ENCODE data around the gene CREB3L1.

Gene CREB3L1

GRCh38 chr11:46273511-46274205, 3.8 kb upstream of the CREB3L1 start:
- no peak for DNase-seq

DNA sequence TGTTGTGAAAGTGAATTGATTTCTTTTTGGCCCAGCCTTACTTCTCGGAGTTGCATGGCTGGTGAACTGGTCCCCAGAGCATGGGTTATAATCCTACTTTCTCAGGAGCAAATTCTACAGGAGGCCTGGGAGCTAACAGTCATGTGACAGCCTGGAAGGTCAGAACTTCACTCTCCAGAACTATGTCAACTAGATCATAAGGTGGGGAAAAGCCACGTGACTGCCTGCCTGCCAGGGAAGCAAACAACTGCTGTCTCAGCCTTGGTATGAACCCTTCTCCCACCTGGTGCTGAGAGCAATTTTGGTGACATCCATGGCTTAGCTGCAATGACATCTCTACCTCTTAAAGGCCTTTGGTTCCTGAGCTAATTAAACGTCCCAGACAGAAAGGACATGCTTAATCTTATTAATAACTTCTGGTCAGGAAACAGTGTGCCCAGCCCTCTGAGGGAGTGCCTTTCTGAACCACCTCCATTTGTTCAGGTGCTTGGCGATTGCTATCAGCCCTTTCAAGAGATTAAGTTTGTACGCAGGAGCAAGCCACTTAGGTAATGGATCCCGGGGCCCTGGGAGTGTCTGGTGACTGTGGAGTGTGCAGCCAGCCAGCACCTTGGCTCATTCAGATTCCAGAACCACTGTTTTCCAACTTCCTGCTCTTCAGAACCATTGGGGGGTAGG, 1.4 kb upstream of the CREB3L1 start:
- DNase-seq = peak; percentile 49 to 53

DNA sequence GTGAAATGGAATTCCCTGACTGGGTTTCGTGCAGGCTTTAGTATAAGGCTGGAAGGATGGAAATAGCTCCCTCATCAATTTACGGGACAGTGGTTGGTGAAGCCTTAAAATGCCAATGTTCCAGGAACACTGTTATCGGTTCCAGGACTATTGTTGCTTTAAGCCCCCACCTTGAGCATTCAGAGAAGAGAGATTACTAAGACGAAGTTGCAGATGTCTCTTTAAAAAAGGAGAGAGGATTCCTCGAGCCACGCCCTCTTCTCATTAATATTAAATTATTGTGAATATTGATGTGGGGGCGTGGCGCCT, 195 bp upstream of the CREB3L1 start:
- no peak for DNase-seq

DNA sequence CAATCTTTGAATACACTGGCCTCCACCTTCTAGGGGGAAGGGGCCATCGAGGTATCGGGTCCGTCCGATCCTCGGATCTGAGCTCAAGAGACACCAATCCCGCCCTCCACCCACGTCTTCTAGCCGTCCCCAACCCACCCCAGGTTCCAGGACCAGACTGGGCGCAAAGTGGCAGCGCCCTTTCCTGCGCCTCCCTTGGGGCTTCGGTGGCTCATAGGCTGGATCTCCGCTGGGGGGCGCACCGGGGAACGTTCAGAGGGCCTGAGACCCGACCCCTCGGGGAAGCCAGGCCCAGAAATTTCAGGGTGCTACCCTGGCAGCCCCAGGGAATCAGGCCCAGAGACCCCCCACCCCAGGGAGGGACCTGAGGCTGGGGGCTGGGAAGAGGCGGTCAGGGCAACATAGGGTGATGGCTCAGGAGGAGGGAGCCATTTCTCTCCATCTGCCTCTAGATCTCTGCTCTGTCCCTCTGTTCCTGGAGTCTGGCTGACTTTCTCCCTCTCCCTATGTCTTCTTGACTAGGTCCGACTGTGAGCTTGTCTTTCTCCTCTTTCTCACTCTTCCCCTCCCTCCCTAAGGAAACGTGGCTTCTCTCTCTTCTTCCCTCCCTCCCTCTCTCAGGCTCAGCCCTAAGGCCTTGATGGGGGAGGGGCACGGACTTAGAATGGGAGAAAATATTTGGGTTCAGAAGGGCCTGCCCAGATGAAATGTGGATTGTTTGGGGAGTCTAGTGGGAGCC, 1.1 kb downstream of the CREB3L1 start:
- peak in 1 of 2 experiments; percentile 35 for DNase-seq

- no peak for DNase-seq
These were observed 2.0 kb downstream of the CREB3L1 start for GRCh38 chr11:46279126-46280099.

- no peak for DNase-seq
These were observed 3.2 kb downstream of the CREB3L1 start for GRCh38 chr11:46280706-46281105.

GRCh38 chr11:46281371-46281831, 3.9 kb downstream of the CREB3L1 start:
- no peak for DNase-seq

DNA sequence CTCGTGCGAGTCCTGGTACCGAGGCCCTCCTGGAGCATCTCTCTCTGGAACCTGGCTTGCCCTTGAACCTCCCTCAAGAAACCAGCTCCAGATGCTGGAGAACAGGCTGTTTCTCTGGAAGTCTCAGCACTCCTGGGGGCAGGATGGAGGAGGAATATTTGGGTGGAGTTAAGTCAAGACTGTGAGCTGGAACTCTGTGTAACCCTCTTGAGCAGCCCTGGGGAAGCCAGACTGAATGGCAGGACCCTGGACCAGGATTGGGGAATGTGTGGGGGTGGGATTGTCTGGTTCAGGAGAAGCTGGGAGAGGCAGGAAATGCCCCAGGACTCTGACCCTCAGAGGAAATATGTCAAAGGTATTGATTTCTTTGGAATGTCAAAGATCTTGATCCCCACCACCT, 7.7 kb downstream of the CREB3L1 start:
- DNase-seq = no peak

GRCh38 chr11:46285594-46286033, 8.2 kb downstream of the CREB3L1 start:
- DNase-seq = no peak

DNA sequence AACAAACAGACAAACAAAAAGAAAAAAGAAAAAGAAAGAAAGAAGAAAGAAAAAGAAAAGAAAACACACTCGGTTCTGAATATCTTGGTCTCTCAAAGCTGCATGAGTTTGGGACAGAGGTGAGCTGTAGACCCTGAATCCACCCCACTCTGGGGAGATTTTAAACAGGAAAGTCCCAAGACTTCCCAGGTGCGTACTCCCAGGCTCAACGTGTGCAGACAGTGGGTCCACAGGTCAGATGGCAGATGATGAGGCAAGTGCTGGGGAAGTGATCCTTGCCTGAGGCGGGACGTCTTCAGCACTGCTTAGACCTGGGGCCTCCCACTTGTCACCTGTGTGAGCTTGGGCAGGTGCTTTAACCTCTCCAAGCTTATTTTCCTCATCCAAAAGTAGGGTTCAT, 9.3 kb downstream of the CREB3L1 start:
- no peak for DNase-seq

GRCh38 chr11:46288451-46288850, 11.0 kb downstream of the CREB3L1 start:
- no peak for DNase-seq

DNA sequence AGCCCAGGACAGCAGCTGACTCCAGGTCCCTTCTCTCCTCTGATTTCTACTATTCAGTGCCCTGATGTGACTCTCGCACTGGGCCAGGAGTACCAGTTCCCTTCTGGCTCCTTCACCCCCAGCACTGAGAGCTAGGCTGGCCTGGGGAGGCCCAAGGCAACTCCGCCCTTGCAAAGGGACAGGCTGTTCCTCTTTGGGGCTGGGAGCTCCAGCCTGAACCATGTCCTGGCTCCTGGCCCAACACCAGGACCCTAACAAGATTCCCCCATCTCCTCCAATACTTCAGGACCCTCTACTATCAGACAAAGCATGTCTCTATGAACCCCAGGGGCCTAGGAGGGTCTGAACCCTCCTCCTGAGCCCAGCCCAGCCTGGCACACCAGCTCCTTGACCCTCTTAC, 12.5 kb downstream of the CREB3L1 start:
- no peak for DNase-seq

GRCh38 chr11:46290598-46291309, 13.3 kb downstream of the CREB3L1 start:
- DNase-seq = peak in 1 of 2 experiments; percentile 33

DNA sequence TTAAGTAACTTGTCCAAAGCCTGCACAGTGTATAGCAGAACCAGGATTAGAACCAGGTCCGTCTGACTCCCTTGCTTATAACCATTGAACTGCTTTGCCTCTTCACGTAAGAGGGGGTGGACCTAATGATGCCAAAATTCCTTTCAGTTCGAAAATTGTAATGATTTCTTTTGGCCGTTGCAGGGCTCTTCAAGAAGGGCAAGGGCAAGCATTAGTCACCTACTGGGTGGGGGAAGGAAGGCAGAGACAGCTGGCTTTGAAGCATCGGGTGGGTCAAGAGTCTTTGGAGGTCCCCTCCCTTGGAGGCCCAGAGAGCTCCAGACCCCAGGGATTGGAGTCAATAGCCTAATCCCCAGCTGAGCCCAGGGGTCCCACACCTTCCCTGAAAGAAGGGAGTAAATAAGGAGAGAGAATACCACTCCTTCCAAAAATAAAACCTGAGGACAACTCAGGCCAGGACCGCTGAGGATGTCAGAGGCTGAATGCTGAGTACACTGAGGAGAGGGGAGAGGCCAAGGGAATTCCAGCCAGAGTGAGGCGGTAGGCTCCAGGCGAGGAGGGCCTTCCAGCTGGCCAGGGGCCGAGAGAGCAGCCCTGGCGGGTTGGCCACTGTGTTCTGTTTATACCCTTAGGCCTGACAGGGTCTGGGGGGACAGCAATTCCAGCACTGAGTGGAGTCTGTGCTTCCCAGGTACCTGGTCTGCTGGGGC, 14.1 kb downstream of the CREB3L1 start:
- no peak for DNase-seq

GRCh38 chr11:46293066-46293465, 15.6 kb downstream of the CREB3L1 start:
- DNase-seq = no peak

DNA sequence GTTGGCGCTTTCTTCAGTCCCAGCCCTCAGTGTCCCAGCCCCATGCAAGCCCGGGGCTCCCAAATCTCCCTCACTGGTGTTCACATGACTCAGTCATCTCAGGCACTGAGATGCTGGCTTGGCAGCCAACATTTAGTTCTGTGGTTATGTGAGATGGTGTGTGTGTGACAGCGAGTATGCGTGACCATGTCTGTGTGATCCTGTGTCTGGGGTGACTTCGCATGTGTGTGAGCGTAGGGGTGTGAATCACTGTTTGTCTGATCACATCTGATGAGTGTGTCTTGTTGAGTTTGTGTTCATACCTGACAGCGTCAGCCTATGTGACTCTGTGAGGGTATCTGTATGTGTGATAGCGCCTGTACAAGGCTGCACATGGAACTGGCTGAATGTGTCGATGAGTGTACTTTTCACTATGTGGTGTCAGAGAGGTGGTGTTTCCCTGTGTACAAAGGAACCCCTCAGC, 16.2 kb downstream of the CREB3L1 start:
- DNase-seq = no peak

GRCh38 chr11:46294365-46295309, 17.2 kb downstream of the CREB3L1 start:
- no peak for DNase-seq

GRCh38 chr11:46295312-46296058, 18.0 kb downstream of the CREB3L1 start:
- peak; percentile 25 to 75 for DNase-seq

DNA sequence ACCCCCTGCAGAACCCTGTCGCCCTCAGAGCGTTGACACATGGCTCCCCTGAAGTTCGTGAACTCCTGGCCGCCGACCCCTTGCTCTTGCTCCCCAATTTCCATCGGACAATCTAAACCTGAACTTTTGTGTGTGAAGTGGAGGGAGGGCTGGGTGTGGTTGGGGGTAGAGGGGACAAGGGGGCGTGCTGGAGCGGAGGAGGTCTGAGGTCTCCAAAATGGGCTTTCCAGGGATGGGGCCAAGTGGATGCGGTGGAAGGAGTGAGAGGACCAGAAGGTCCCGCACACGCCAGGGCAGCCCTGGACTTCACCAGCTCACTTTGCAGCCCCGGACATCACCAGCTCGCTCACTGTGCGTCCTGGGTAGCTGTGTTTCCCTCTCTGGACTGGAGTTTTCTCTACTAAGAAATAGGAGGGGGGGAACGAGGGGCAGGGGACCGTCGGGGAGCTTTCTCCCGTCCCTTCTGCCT, 18.6 kb downstream of the CREB3L1 start:
- no peak for DNase-seq
